22Rv1 (cell line): ENCODE results near the gene HERPUD1.

Experiments used
- H3K27ac ChIP-seq: fragments of 450-650 bp; 2 replicates; pipeline ENCODE4 v1.5.1; 2017
- CTCF ChIP-seq: fragments of 450-650 bp; IDR thresholded peaks from 2 replicates; pipeline ENCODE4 v1.5.1; 2017; ENCODE audit warnings: mild to moderate bottlenecking
- ZFX ChIP-seq: fragments of 450-650 bp; IDR thresholded peaks from 2 replicates; pipeline ENCODE4 v1.6.1; 2017; ENCODE audit warnings: antibody characterized with exemption, borderline replicate concordance

Gene HERPUD1

GRCh38 chr16:56897026-56897799 lies 34.7 kb upstream of the HERPUD1 start:
- H3K27ac ChIP-seq, result no peak overlapping the region
- TF ChIP-seq CTCF, result no peak
- TF ChIP-seq ZFX, result no peak

DNA sequence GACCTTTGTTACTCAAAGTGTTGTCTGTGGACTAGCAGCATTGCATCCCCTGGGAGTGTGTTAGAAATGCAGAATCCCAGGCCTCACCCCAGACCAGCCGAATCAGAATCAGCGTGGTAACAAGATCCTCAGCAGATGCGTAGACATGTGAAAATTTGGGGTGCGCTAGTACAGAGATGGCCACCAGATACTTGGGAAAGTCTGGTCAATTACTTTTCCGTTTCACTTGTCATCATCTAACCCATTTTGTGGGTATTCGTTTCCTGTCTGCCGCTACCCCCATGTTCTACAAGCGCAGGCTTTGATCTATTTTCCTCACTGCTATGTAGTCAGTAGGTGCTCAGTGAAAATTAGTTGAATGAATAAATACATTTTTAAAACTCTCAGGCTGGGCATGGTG lies 33.1 kb upstream of the HERPUD1 start:
- TF ChIP-seq CTCF (no peak), ZFX (no peak)

DNA sequence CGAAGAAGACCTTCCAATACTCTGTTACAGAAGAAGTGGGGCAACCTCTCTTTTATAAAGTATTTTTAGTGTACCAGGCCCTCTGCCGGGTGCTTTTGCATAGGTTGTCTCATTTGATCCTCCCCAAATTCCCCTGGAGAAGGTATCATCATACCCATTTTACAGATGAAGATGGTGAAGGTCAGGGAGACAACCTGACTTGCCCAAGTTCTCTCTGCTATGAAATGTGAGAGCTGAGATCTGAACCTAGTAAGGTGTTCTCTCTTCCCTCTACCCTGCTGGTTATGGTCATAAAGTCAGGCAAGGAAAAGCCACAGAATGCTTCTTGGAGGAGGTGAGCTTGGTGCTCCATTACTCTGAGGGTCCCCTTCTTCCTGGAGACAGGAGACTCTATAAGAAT lies 28.1 kb upstream of the HERPUD1 start:
- no peak for TF ChIP-seq ZFX
- TF ChIP-seq CTCF, result no peak
- H3K27ac ChIP-seq, result no peak overlapping the region

More for the DNA sequence above, 33.1 kb upstream of the HERPUD1 start:
- H3K27ac ChIP-seq, result no peak overlapping the region

DNA sequence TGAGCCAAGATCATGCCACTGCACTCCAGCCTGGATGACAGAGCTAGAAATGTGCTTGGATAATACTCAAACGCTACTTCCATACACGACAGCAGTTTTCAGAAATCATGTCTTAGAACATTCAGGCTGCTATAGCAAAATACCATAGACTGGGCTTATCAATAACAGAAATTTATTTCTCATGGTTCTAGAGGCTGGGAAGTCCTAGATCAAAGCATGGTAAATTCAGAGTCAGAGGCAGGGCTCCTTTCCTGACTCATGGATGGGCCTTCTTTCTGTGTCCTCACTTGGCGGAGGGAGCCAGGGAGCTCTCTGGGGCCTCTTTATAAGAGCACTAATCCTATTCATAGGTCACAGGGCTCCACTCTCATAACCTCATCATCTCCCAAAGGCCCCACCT lies 24.5 kb upstream of the HERPUD1 start:
- no peak for TF ChIP-seq CTCF
- TF ChIP-seq ZFX, result no peak
- H3K27ac ChIP-seq, result no peak overlapping the region

DNA sequence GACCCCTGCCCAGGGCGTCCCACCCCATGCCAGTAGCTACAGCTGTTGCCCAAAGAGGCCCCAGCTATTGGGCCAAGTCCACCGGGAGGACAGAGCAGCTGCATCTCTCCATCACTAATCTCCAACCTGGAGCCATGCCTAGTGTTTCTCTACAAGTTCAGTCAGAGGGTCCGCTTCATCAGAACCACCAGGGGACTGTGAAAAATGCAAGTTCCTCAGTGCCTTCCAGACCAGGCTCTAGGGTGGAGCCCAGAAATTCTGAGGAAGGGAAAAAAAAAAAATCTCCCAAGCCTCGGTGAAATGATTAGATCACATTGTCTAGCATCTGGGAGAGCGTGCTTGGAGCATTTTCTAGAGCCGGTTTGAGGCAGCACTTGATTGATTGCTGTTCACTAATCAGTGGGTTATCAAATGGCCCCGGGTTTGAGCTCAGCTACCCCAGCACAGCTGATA lies 22.4 kb upstream of the HERPUD1 start:
- TF ChIP-seq CTCF (no peak), ZFX (no peak)
- H3K27ac ChIP-seq, result no peak overlapping the region

- TF ChIP-seq CTCF (no peak), ZFX (no peak)
- H3K27ac ChIP-seq, result no peak overlapping the region
These were observed 21.8 kb upstream of the HERPUD1 start for GRCh38 chr16:56910112-56910511.
